H1 (cell line): Measurements from ENCODE around the gene THEMIS. TPM values are rescaled to one million over a fixed set of nuclear protein-coding genes. Genes with fewer than 3 reads are reported as not detected.

Experiments used
- CTCF ChIA-PET: fragments of 300-600 bp; sonication (Branson Sonifier 250); formaldehyde crosslinking; loops from one replicate; lab custom pipeline; 2021; ENCODE audit not compliant: partially characterized antibody; lab: Charles Lee
- POLR2A ChIA-PET: fragments of 300-600 bp; sonication (Branson Sonifier 250); formaldehyde crosslinking; loops from one replicate; lab custom pipeline; 2021; ENCODE audit warnings: inconsistent platforms; ENCODE audit not compliant: partially characterized antibody; lab: Charles Lee
- DNase-seq, 2 experiments: peaks; one replicate each; pipeline versions ENCODE4 v3.0.0 to v3.0.0-alpha.2; 2010 to 2022; ENCODE audit warnings: low spot score in 2 of 2, low read depth in 1 of 2, mixed read lengths in 1 of 2
- FAIRE-seq: peaks from 2 replicates; lab custom pipeline; 2011; peaks lifted over from hg19 to GRCh38; lab: Jason Lieb, UNC
- H2AFZ ChIP-seq: 2 replicates; pipeline ENCODE4 v1.8.1; 2012; ENCODE audit warnings: low read length, inconsistent platforms
- H2AK5ac ChIP-seq: 2 replicates; pipeline ENCODE4 v1.6.1; 2013; ENCODE audit warnings: low read depth, low read length
- H2BK120ac ChIP-seq: replicated peaks from 2 replicates; pipeline ENCODE3; 2013; ENCODE audit warnings: low read depth, low read length, inconsistent platforms
- H2BK12ac ChIP-seq: 2 replicates; pipeline ENCODE4 v1.6.1; 2013; ENCODE audit warnings: low read depth, low read length
- H2BK15ac ChIP-seq: 2 replicates; pipeline ENCODE4 v1.6.1; 2013; ENCODE audit warnings: low read length
- H2BK20ac ChIP-seq: 2 replicates; pipeline ENCODE4 v1.6.1; 2013; ENCODE audit warnings: low read length
- H2BK5ac ChIP-seq: 2 replicates; pipeline ENCODE4 v1.6.1; 2013; ENCODE audit warnings: low read depth, low read length
- H3K14ac ChIP-seq: 2 replicates; pipeline ENCODE4 v1.6.1; 2013; ENCODE audit warnings: inconsistent platforms; ENCODE audit not compliant: insufficient read length
- H3K18ac ChIP-seq: 2 replicates; pipeline ENCODE4 v1.6.1; 2013; ENCODE audit warnings: low read length; ENCODE audit errors: extremely low read depth
- H3K23ac ChIP-seq: 2 replicates; pipeline ENCODE4 v1.6.1; 2013; ENCODE audit warnings: inconsistent platforms; ENCODE audit not compliant: insufficient read length
- H3K23me2 ChIP-seq: 2 replicates; pipeline ENCODE4 v1.6.1; 2013; ENCODE audit warnings: low read depth, low read length
- H3K27ac ChIP-seq: 2 replicates; pipeline ENCODE4 v1.6.1; 2011; ENCODE audit warnings: low read depth, low read length, inconsistent platforms
- H3K27me3 ChIP-seq, 4 experiments: replicated peaks in 1 of 4; 1 replicate in 1 of 4; 2 replicates in 3 of 4; pipeline versions ENCODE4 v1.6.1 to v1.8.1; 2011 to 2013; ENCODE audit warnings: low read length in 3 of 4, mild to moderate bottlenecking in 3 of 4, inconsistent platforms in 2 of 4, mixed read lengths in 2 of 4, moderate library complexity in 1 of 4; ENCODE audit not compliant: control insufficient read depth in 3 of 4, insufficient read depth in 3 of 4; ENCODE audit errors: extremely low read depth in 1 of 4
- H3K36me3 ChIP-seq, 4 experiments: 2 replicates each; pipeline versions ENCODE4 v1.6.1 to v1.8.1; 2011 to 2013; ENCODE audit warnings: mild to moderate bottlenecking in 4 of 4, low read length in 3 of 4, moderate library complexity in 2 of 4, control low read depth in 1 of 4, inconsistent platforms in 1 of 4; ENCODE audit not compliant: insufficient read depth in 4 of 4, control insufficient read depth in 2 of 4
- H3K4ac ChIP-seq: replicated peaks from 2 replicates; pipeline ENCODE3; 2013; ENCODE audit warnings: low read length, low read depth, mixed read lengths, inconsistent platforms; ENCODE audit not compliant: insufficient read length
- H3K4me1 ChIP-seq, 4 experiments: replicated peaks in 1 of 4; 1 replicate in 1 of 4; 2 replicates in 3 of 4; pipeline versions ENCODE4 v1.6.1 to v1.8.1; 2011 to 2013; ENCODE audit warnings: low read length in 3 of 4, inconsistent platforms in 2 of 4, mixed read lengths in 1 of 4; ENCODE audit not compliant: insufficient read depth in 4 of 4, control insufficient read depth in 3 of 4
- H3K4me2 ChIP-seq, 2 experiments: 2 replicates each; pipeline versions ENCODE4 v1.6.1 to v1.8.1; 2011 to 2013; ENCODE audit warnings: low read depth in 2 of 2, low read length in 2 of 2, control low read depth in 1 of 2, inconsistent platforms in 1 of 2, mild to moderate bottlenecking in 1 of 2; ENCODE audit not compliant: insufficient read depth in 1 of 2
- H3K4me3 ChIP-seq, 4 experiments: fragments of 200-600, 300-600 bp in 1 of 4; sonication (generic), shearing (Covaris generic), sonication (Bioruptor Twin) in 1 of 4; 2 replicates each; pipeline versions ENCODE4 v1.5.1 to v1.8.1; 2011 to 2016; ENCODE audit warnings: low read length in 4 of 4, low read depth in 3 of 4, control low read depth in 2 of 4, inconsistent platforms in 2 of 4, mild to moderate bottlenecking in 2 of 4, mixed read lengths in 1 of 4, moderate library complexity in 1 of 4; ENCODE audit not compliant: insufficient read depth in 2 of 4; ENCODE audit errors: extremely low read depth in 1 of 4
- H3K56ac ChIP-seq: replicated peaks from 2 replicates; pipeline ENCODE3; 2013; ENCODE audit warnings: low read depth, mild to moderate bottlenecking, mixed read lengths, low read length, inconsistent platforms; ENCODE audit not compliant: insufficient read length
- H3K79me1 ChIP-seq: 2 replicates; pipeline ENCODE4 v1.6.1; 2013; ENCODE audit warnings: low read depth, low read length, control low read depth
- H3K79me2 ChIP-seq, 2 experiments: 2 replicates each; pipeline versions ENCODE4 v1.6.1 to v1.8.1; 2012 to 2013; ENCODE audit warnings: low read length in 2 of 2, mild to moderate bottlenecking in 2 of 2, inconsistent platforms in 1 of 2; ENCODE audit not compliant: insufficient read depth in 2 of 2, control insufficient read depth in 1 of 2
- H3K9ac ChIP-seq, 4 experiments: replicated peaks in 1 of 4; 1 replicate in 1 of 4; 2 replicates in 3 of 4; pipeline versions ENCODE4 v1.6.1 to v1.8.1; 2011 to 2013; ENCODE audit warnings: low read depth in 3 of 4, low read length in 3 of 4, control low read depth in 2 of 4, mild to moderate bottlenecking in 2 of 4, moderate library complexity in 2 of 4, inconsistent platforms in 1 of 4; ENCODE audit errors: extremely low read depth in 1 of 4
- H3K9me3 ChIP-seq, 2 experiments: 2 replicates each; pipeline versions ENCODE4 v1.6.1 to v1.8.1; 2012 to 2013; ENCODE audit warnings: mild to moderate bottlenecking in 2 of 2, moderate library complexity in 2 of 2, control low read depth in 1 of 2, inconsistent platforms in 1 of 2, low read depth in 1 of 2, low read length in 1 of 2, mixed read lengths in 1 of 2; ENCODE audit not compliant: insufficient read depth in 2 of 2
- H4K20me1 ChIP-seq, 2 experiments: replicated peaks in 1 of 2; 2 replicates each; pipeline versions ENCODE3 to v1.8.1; 2011 to 2013; ENCODE audit warnings: inconsistent platforms in 2 of 2, low read length in 2 of 2, mild to moderate bottlenecking in 1 of 2; ENCODE audit not compliant: insufficient read depth in 2 of 2, control insufficient read depth in 1 of 2
- H4K5ac ChIP-seq: 2 replicates; pipeline ENCODE4 v1.6.1; 2013; ENCODE audit warnings: low read length, low read depth, mixed read lengths, inconsistent platforms; ENCODE audit not compliant: insufficient read length
- H4K8ac ChIP-seq: 2 replicates; pipeline ENCODE4 v1.8.0; 2013; ENCODE audit warnings: mild to moderate bottlenecking, moderate library complexity, low read length, inconsistent platforms; ENCODE audit not compliant: insufficient read depth; ENCODE audit errors: extremely low read depth
- H4K91ac ChIP-seq: replicated peaks from 2 replicates; pipeline ENCODE3; 2013; ENCODE audit warnings: low read length, mixed read lengths, inconsistent platforms; ENCODE audit not compliant: insufficient read length
- CHD1 ChIP-seq: IDR thresholded peaks from 2 replicates; pipeline ENCODE4 v1.6.1; 2012; ENCODE audit warnings: low read depth, low read length, improper control_type of control experiment
- EGR1 ChIP-seq: IDR thresholded peaks from 2 replicates; pipeline ENCODE4 v1.6.1; 2011; ENCODE audit warnings: low read depth, low read length, borderline replicate concordance
- EP300 ChIP-seq, 2 experiments: IDR thresholded peaks; 1 replicate in 1 of 2; 2 replicates in 1 of 2; pipeline ENCODE4 v1.6.1; 2011 to 2012; ENCODE audit warnings: low read depth in 2 of 2, low read length in 2 of 2, mild to moderate bottlenecking in 2 of 2, borderline replicate concordance in 1 of 2, inconsistent platforms in 1 of 2, moderate library complexity in 1 of 2
- FOSL1 ChIP-seq: IDR thresholded peaks from 2 replicates; pipeline ENCODE4 v1.6.1; 2011; ENCODE audit warnings: mild to moderate bottlenecking, low read depth, low read length, moderate library complexity; ENCODE audit not compliant: insufficient read depth
- GABPA ChIP-seq: IDR thresholded peaks from 2 replicates; pipeline ENCODE4 v1.6.1; 2011; ENCODE audit warnings: mild to moderate bottlenecking, low read length, moderate library complexity, borderline replicate concordance; ENCODE audit not compliant: insufficient read depth
- HDAC6 ChIP-seq: IDR thresholded peaks from one replicate; pipeline ENCODE4 v1.7.1; 2012; ENCODE audit warnings: low read depth, mild to moderate bottlenecking, inconsistent platforms, low read length, moderate library complexity
- MAFK ChIP-seq: IDR thresholded peaks from 2 replicates; pipeline ENCODE4 v1.6.1; 2012; ENCODE audit warnings: low read depth, mild to moderate bottlenecking, improper control_type of control experiment, low read length
- RFX5 ChIP-seq: IDR thresholded peaks from 2 replicates; pipeline ENCODE4 v1.6.1; 2011; ENCODE audit warnings: low read depth, low read length, improper control_type of control experiment, borderline replicate concordance
- SAP30 ChIP-seq: fragments of 300-600 bp; sonication (generic); IDR thresholded peaks from 2 replicates; pipeline ENCODE4 v1.7.1; 2012; ENCODE audit warnings: low read length, moderate library complexity, mild to moderate bottlenecking, inconsistent platforms; ENCODE audit not compliant: insufficient read depth, insufficient replicate concordance
- SP1 ChIP-seq: IDR thresholded peaks from 2 replicates; pipeline ENCODE4 v1.6.1; 2011; ENCODE audit warnings: low read depth, low read length
- SP2 ChIP-seq: IDR thresholded peaks from 2 replicates; pipeline ENCODE4 v1.6.1; 2012; ENCODE audit warnings: mild to moderate bottlenecking, low read length, inconsistent platforms
- SP4 ChIP-seq: IDR thresholded peaks from 2 replicates; pipeline ENCODE4 v1.6.1; 2012; ENCODE audit warnings: low read length, inconsistent platforms
- SUZ12 ChIP-seq: fragments of 200-600 bp; sonication (generic); IDR thresholded peaks from 2 replicates; pipeline ENCODE4 v1.6.1; 2012; ENCODE audit warnings: mild to moderate bottlenecking, inconsistent platforms, low read length, moderate library complexity, mixed read lengths
- WGBS, 2 experiments: shearing (Covaris generic) in 1 of 2; methylation state at CpG; one replicate each; pipeline versions ENCODE4 v1.1.6 to v1.1.7; 2013 to 2015; ENCODE audit warnings: low lambda C conversion rate in 2 of 2, mixed read lengths in 2 of 2, inconsistent platforms in 1 of 2, low coverage in 1 of 2, missing lambda C conversion rate in 1 of 2; ENCODE audit not compliant: insufficient replicate concordance in 2 of 2, insufficient coverage in 1 of 2, insufficient read length in 1 of 2; ENCODE audit errors: extremely low coverage in 1 of 2, missing lambda C conversion rate in 1 of 2; 5-methylcytosine and 5-hydroxymethylcytosine counted together
- polyA plus RNA-seq, 7 experiments: library from polyadenylated mRNA; depleted of rRNA in 3 of 7; stranded (reverse) in 5 of 7; unstranded in 2 of 7; fragments of >200 nt in 5 of 7; fragments of 200-250 nt in 2 of 7; gene quantifications; 1 replicate in 5 of 7; 2 replicates in 1 of 7; 4 replicates in 1 of 7; pipeline versions ENCODE4 v1.2.1 to v1.2.3, GENCODE V29; 2011 to 2013; ENCODE audit warnings: missing spikeins in 2 of 7, mixed read lengths in 2 of 7
- total RNA-seq: library from RNA; stranded (reverse); fragmentation: NEBNext Ultra II Directional; extraction: Animal tissue kit (Norgen Biotek cat#: 25700); gene quantifications from 2 replicates; pipeline ENCODE4 v1.2.1, GENCODE V29; 2021

THEMIS gene
- total and polyA plus RNA-seq, 2 of the 8 experiments (the other 6 are each of a cell fraction or from before 2014, with no cell fraction given): not detected

DNA sequence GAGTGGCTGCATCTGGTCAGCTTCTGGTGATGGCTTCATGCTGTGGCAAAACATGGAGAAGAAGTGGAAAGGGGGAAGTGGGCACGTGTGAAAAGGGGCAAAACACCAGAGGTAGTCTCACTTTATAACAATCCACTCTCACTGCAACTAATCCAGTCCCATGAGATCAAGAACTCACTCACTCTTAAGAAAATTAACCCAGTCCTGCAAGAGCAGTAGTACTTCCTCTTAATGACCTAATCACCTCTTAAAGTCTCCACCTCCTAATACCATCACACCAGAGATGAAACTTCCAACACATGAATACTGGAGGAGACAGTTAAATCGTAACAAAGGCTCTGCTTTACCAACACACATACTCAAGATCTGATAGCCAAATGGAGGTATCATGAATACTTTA is 152.6 kb downstream of the THEMIS start:
- H3K18ac ChIP-seq: no peak overlapping the region
- no peak overlapping the region for H3K9ac ChIP-seq
- H3K23ac ChIP-seq: no peak overlapping the region
- no peak overlapping the region for H2AK5ac ChIP-seq
- H3K36me3 ChIP-seq: no peaks in the 10 kb centered on the region
- ChIA-PET CTCF (interaction anchor here (1.0 kb wide), 1 partner anchor 108 kb away, joined by 4 read pairs; no protein-coding TSS in a partner anchor), POLR2A (no interaction called here)
- no peak overlapping the region for H3K4ac ChIP-seq
- no peak overlapping the region for H3K27ac ChIP-seq
- peaks cover 0 to 1% (median 0%) of the 10 kb centered on the region in 4 experiments; a peak in 1 of 7 replicates for H3K27me3 ChIP-seq
- FAIRE-seq: no peak
- H3K79me1 ChIP-seq: no peaks in the 10 kb centered on the region
- no peak overlapping the region for H2BK5ac ChIP-seq
- H3K14ac ChIP-seq: no peak overlapping the region
- no peaks in the 10 kb centered on the region for H3K23me2 ChIP-seq
- DNase-seq: no peak
- 69% methylated on average over 2 of the region's 2 CpGs; no CpG with 5 or more reads in 1 of the 2 experiments for WGBS, 2 experiments
- no peak overlapping the region for H3K4me2 ChIP-seq
- no peak overlapping the region for H4K8ac ChIP-seq
- no peak overlapping the region for H2AFZ ChIP-seq
- H4K20me1 ChIP-seq: no peaks in the 10 kb centered on the region
- no peaks in the 10 kb centered on the region for H3K4me1 ChIP-seq
- H2BK12ac ChIP-seq: no peak overlapping the region
- H2BK20ac ChIP-seq: no peak overlapping the region
- no peak overlapping the region for H3K56ac ChIP-seq
- H2BK15ac ChIP-seq: no peak overlapping the region
- no peaks in the 10 kb centered on the region for H3K79me2 ChIP-seq
- H2BK120ac ChIP-seq: no peak overlapping the region
- no peak overlapping the region for H4K5ac ChIP-seq
- H4K91ac ChIP-seq: no peak overlapping the region
- H3K9me3 ChIP-seq: no peaks in the 10 kb centered on the region
- H3K4me3 ChIP-seq: no peak overlapping the region
- TF ChIP-seq EGR1: no peak
- no peak for TF ChIP-seq HDAC6
- TF ChIP-seq EP300 (IDR thresholded peaks at IDR 0.05; ENCODE audit: borderline replicate concordance in 1 of 2, low read depth in 2 of 2, low read length in 2 of 2): no peak
- no peak for TF ChIP-seq FOSL1
- no peak for TF ChIP-seq SP4
- no peak for TF ChIP-seq GABPA
- no peak for TF ChIP-seq RFX5
- TF ChIP-seq SP1: no peak
- TF ChIP-seq MAFK: no peak
- no peak for TF ChIP-seq SUZ12
- TF ChIP-seq SP2: no peak
- no peak for TF ChIP-seq CHD1
- TF ChIP-seq SAP30: no peak
